PFSK-1 (cell line): Measurements from ENCODE around the gene TAC4.

Experiments used
- POLR2AphosphoS5 ChIP-seq: IDR thresholded peaks from 2 replicates; pipeline ENCODE4 v1.6.1; 2012; ENCODE audit warnings: low read depth, mild to moderate bottlenecking, control low read depth, low read length, moderate library complexity
- SIN3A ChIP-seq: IDR thresholded peaks from 2 replicates; pipeline ENCODE4 v1.6.1; 2012; ENCODE audit warnings: mild to moderate bottlenecking, low read length, moderate library complexity, borderline replicate concordance; ENCODE audit not compliant: insufficient read depth
- TAF1 ChIP-seq: IDR thresholded peaks from 2 replicates; pipeline ENCODE4 v1.6.1; 2012; ENCODE audit warnings: low read length, control low read depth, borderline replicate concordance; ENCODE audit not compliant: insufficient read depth
- TF ChIP-seq, protein P1 (sequence below), 2 experiments: IDR thresholded peaks; 2 replicates each; pipeline versions ENCODE4 v1.6.1 to v1.8.0; 2011 to 2012; ENCODE audit warnings: low read depth in 2 of 2, low read length in 2 of 2, control low read depth in 1 of 2, inconsistent platforms in 1 of 2, mild to moderate bottlenecking in 1 of 2, moderate library complexity in 1 of 2; ENCODE audit not compliant: insufficient read depth in 1 of 2

DNA sequence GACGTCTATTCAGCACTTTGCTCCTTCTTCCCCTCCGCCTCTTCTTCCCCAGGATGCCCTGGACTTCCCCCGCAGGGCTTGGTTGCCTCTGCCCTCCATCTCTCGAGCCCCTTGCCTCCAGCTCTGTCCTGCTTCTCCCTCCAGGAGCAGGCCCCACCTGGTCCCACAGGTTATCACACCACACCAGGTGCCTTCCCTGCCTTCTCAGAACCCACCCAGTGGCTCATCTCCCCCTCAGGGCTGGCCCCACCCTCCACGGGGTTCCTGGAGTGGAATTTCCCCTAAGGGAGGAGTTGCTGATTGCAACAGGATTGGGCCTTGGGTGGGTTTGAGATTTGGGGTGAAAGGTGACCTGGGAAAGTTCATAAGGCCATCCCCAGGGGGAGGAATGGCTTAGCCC lies 49.0 kb upstream of the TAC4 start:
- TF ChIP-seq POLR2AphosphoS5 (no peak), TAF1 (no peak), SIN3A (no peak)
- TF ChIP-seq, protein P1, sequence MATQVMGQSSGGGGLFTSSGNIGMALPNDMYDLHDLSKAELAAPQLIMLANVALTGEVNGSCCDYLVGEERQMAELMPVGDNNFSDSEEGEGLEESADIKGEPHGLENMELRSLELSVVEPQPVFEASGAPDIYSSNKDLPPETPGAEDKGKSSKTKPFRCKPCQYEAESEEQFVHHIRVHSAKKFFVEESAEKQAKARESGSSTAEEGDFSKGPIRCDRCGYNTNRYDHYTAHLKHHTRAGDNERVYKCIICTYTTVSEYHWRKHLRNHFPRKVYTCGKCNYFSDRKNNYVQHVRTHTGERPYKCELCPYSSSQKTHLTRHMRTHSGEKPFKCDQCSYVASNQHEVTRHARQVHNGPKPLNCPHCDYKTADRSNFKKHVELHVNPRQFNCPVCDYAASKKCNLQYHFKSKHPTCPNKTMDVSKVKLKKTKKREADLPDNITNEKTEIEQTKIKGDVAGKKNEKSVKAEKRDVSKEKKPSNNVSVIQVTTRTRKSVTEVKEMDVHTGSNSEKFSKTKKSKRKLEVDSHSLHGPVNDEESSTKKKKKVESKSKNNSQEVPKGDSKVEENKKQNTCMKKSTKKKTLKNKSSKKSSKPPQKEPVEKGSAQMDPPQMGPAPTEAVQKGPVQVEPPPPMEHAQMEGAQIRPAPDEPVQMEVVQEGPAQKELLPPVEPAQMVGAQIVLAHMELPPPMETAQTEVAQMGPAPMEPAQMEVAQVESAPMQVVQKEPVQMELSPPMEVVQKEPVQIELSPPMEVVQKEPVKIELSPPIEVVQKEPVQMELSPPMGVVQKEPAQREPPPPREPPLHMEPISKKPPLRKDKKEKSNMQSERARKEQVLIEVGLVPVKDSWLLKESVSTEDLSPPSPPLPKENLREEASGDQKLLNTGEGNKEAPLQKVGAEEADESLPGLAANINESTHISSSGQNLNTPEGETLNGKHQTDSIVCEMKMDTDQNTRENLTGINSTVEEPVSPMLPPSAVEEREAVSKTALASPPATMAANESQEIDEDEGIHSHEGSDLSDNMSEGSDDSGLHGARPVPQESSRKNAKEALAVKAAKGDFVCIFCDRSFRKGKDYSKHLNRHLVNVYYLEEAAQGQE (IDR thresholded peaks at IDR 0.05; ENCODE audit: insufficient read depth in 1 of 2, low read depth in 2 of 2, low read length in 2 of 2), result no peak
